Measurements from ENCODE around the gene THY1. TPM values are rescaled to one million over a fixed set of nuclear protein-coding genes. Genes with fewer than 3 reads are reported as not detected.
A peak's percentile ranks its signal among the peaks of the same experiment; 100 is the strongest.
"Not testable (repeated sequence)": the region's sequence is repeated elsewhere in the genome, so short reads cannot be mapped to it uniquely, and the experiment has no call there.

The THY1 gene
- total and polyA plus RNA-seq, 7 donors = 5.3 to 214 (median 59.8) TPM

GRCh38 chr11:119460097-119460496 lies 37.1 kb upstream of the THY1 start:
- Histone ChIP-seq H3K27me3 (no peaks in the 10 kb centered on the region), H3K4me1 (peaks cover 0 to 8% (median 3%) of the 10 kb centered on the region in 4 donors), H3K36me3 (no peaks in the 10 kb centered on the region), H3K27ac (peak overlapping the region in 1 of 4 donors; percentile 34), H3K4me3 (no peak overlapping the region), H3K9me3 (no peaks in the 10 kb centered on the region)
- TF ChIP-seq, protein P1, sequence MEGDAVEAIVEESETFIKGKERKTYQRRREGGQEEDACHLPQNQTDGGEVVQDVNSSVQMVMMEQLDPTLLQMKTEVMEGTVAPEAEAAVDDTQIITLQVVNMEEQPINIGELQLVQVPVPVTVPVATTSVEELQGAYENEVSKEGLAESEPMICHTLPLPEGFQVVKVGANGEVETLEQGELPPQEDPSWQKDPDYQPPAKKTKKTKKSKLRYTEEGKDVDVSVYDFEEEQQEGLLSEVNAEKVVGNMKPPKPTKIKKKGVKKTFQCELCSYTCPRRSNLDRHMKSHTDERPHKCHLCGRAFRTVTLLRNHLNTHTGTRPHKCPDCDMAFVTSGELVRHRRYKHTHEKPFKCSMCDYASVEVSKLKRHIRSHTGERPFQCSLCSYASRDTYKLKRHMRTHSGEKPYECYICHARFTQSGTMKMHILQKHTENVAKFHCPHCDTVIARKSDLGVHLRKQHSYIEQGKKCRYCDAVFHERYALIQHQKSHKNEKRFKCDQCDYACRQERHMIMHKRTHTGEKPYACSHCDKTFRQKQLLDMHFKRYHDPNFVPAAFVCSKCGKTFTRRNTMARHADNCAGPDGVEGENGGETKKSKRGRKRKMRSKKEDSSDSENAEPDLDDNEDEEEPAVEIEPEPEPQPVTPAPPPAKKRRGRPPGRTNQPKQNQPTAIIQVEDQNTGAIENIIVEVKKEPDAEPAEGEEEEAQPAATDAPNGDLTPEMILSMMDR (IDR thresholded peaks at IDR 0.05) = no peak
- TF ChIP-seq POLR2AphosphoS5 (IDR thresholded peaks at IDR 0.05) = no peak
- no peak for TF ChIP-seq POLR2A (IDR thresholded peaks at IDR 0.05)
- TF ChIP-seq EP300 (IDR thresholded peaks at IDR 0.05) = no peak
- intact Hi-C loops (cut with DNase I) = no loop called here
- 76 to 77% methylated on average over 11 of the region's 11 CpGs for WGBS, 2 donors
- no peak for DNase-seq

GRCh38 chr11:119459293-119459976 lies 36.5 kb upstream of the THY1 start:
- intact Hi-C loops (cut with DNase I) = no loop called here
- Histone ChIP-seq H3K4me1 (peaks cover 0 to 8% (median 3%) of the 10 kb centered on the region in 4 donors), H3K4me3 (no peak overlapping the region), H3K27ac (no peak overlapping the region), H3K9me3 (no peaks in the 10 kb centered on the region), H3K36me3 (no peaks in the 10 kb centered on the region), H3K27me3 (no peaks in the 10 kb centered on the region)
- DNase-seq = no peak
- TF ChIP-seq EP300 (IDR thresholded peaks at IDR 0.05) = no peak
- no peak for TF ChIP-seq POLR2A (IDR thresholded peaks at IDR 0.05)
- TF ChIP-seq, protein P1 (IDR thresholded peaks at IDR 0.05) = no peak
- TF ChIP-seq POLR2AphosphoS5 (IDR thresholded peaks at IDR 0.05) = no peak
- WGBS, 2 donors = 86 to 90% methylated on average over 8 of the region's 8 CpGs

- intact Hi-C loops (cut with DNase I); H3K36me3 ChIP-seq; DNase-seq; H3K4me1 ChIP-seq; H3K9me3 ChIP-seq; H3K4me3 ChIP-seq; H3K27ac ChIP-seq; H3K27me3 ChIP-seq: not testable (repeated sequence)
- 83 to 93% methylated on average over 6 of the region's 6 CpGs for WGBS, 2 donors
These were observed 32.7 kb upstream of the THY1 start for GRCh38 chr11:119455708-119456107.

DNA sequence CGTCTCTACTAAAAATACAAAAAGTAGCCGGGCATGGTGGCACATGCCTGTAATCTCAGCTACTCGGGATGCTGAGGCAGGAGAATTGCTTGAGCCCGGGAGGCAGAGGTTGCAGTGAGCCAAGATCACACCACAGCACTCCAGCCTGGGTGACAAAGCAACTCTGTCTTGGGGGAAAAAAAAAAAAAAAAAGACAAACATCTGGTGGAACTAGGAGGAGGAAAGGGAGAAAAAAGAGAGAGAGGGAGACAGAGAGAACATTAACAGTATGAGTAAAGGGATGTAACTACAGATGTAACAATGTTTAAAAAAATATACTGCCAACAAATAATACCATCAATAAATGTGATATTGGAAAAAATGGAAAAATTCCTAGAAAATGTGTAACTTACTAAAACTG lies 32.3 kb upstream of the THY1 start:
- H3K9me3 ChIP-seq; intact Hi-C loops (cut with DNase I); H3K27ac ChIP-seq; H3K4me1 ChIP-seq; H3K36me3 ChIP-seq; H3K4me3 ChIP-seq; DNase-seq; H3K27me3 ChIP-seq: not testable (repeated sequence)
- 80 to 81% methylated on average over 4 of the region's 4 CpGs for WGBS, 2 donors

DNA sequence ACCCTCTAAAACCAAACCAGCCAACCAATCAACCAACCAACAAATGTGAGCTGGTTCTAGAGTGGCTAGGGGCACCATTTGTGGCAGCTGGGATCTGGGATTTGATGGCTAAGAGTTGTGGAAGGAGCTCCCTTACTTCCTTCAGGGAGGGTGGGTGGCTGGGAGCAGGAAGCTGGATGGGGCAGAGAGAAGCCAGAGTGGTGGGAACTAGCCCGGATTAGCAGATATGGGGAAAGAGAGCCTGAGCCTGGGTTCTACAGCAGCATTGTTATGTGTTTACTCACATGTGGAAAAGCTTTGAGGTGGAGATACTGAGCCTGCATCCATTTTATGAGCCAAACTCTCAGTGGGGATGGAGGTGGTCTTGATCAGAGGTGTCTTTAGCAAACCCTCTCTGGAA lies 30.9 kb upstream of the THY1 start:
- intact Hi-C loops (cut with DNase I) = no loop called here
- no peak for DNase-seq
- WGBS, 2 donors = 72 to 81% methylated on average over 1 of the region's 1 CpG
- no peaks in the 10 kb centered on the region for H3K9me3 ChIP-seq
- H3K36me3 ChIP-seq = no peaks in the 10 kb centered on the region
- no peak overlapping the region for H3K4me3 ChIP-seq
- no peak overlapping the region for H3K27ac ChIP-seq
- no peaks in the 10 kb centered on the region for H3K27me3 ChIP-seq
- H3K4me1 ChIP-seq = no peaks in the 10 kb centered on the region
- TF ChIP-seq POLR2AphosphoS5 (IDR thresholded peaks at IDR 0.05) (no peak), EP300 (IDR thresholded peaks at IDR 0.05) (no peak), POLR2A (IDR thresholded peaks at IDR 0.05) (no peak)
- TF ChIP-seq, protein P1 (IDR thresholded peaks at IDR 0.05) = no peak

Data from sigmoid colon (tissue), 7 donors.